ENCODE data around the gene CFAP119.

CFAP119 gene

DNA sequence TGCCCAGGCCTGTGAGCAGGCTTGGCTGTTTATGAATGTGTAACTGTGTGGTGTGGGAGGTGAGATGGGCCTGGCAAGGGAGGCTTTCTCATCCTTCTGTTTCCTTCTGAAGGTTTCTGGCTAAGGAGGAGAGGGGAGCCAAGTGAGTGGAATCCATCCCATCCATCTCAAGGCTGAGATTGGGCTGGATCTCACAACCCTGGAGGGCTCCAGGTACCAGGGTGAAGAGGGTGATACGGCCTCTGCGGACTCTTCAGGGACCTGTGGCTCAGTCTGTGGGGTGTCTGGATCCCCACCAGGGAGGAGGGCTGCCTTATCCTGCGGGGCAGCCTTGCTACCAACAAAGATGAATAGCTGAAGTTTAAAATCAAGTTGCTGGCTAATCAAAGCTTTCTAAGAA, 18.2 kb upstream of the CFAP119 start:
- H3K36me3 ChIP-seq (ENCODE audit: control insufficient read depth, insufficient read depth, low read length), result no peaks in the 10 kb centered on the region
- no peaks in the 10 kb centered on the region for H3K27me3 ChIP-seq (ENCODE audit: control insufficient read depth, insufficient read depth, low read length)
- no peaks in the 10 kb centered on the region for H3K9me3 ChIP-seq (ENCODE audit: control insufficient read depth, low read length)
- no peak overlapping the region for H3K9ac ChIP-seq
- H3K4me2 ChIP-seq (ENCODE audit: low read length), result no peak overlapping the region
- H3K4me3 ChIP-seq (ENCODE audit: low read depth, low read length), result no peak overlapping the region
- no peak for TF ChIP-seq CTCF (IDR thresholded peaks at IDR 0.05)
- peaks cover 27% of the 10 kb centered on the region for H3K4me1 ChIP-seq
- peak overlapping the region; percentile 1 for H3K27ac ChIP-seq
- no peak overlapping the region for H2AFZ ChIP-seq
- peaks cover 2% of the 10 kb centered on the region for H3K79me2 ChIP-seq

- Histone ChIP-seq H3K9me3 (ENCODE audit: control insufficient read depth, low read length) (no peaks in the 10 kb centered on the region), H3K9ac (no peak overlapping the region), H3K27ac (peak overlapping the region; percentile 1), H3K79me2 (no peaks in the 10 kb centered on the region), H3K4me3 (ENCODE audit: low read depth, low read length) (no peak overlapping the region), H2AFZ (no peak overlapping the region), H3K27me3 (ENCODE audit: control insufficient read depth, insufficient read depth, low read length) (no peaks in the 10 kb centered on the region), H3K4me1 (peaks cover 31% of the 10 kb centered on the region), H3K36me3 (ENCODE audit: control insufficient read depth, insufficient read depth, low read length) (no peaks in the 10 kb centered on the region), H3K4me2 (ENCODE audit: low read length) (no peak overlapping the region)
- TF ChIP-seq CTCF (IDR thresholded peaks at IDR 0.05), result no peak
These were observed 17.7 kb upstream of the CFAP119 start for GRCh38 chr16:30779596-30779995.

- Histone ChIP-seq H3K27ac (peak overlapping the region; percentile 84), H3K4me2 (ENCODE audit: low read length) (no peak overlapping the region), H3K79me2 (no peaks in the 10 kb centered on the region), H3K4me1 (peaks cover 31% of the 10 kb centered on the region), H3K9me3 (ENCODE audit: control insufficient read depth, low read length) (no peaks in the 10 kb centered on the region), H2AFZ (no peak overlapping the region), H3K27me3 (ENCODE audit: control insufficient read depth, insufficient read depth, low read length) (no peaks in the 10 kb centered on the region), H3K36me3 (ENCODE audit: control insufficient read depth, insufficient read depth, low read length) (no peaks in the 10 kb centered on the region), H3K4me3 (ENCODE audit: low read depth, low read length) (no peak overlapping the region), H3K9ac (no peak overlapping the region)
- TF ChIP-seq CTCF (IDR thresholded peaks at IDR 0.05), result no peak
These were observed 16.8 kb upstream of the CFAP119 start for GRCh38 chr16:30778549-30779244.

- Histone ChIP-seq H3K27me3 (ENCODE audit: control insufficient read depth, insufficient read depth, low read length) (no peaks in the 10 kb centered on the region), H2AFZ (peak overlapping the region; percentile 5), H3K27ac (peak overlapping the region; percentile 84), H3K36me3 (ENCODE audit: control insufficient read depth, insufficient read depth, low read length) (no peaks in the 10 kb centered on the region), H3K4me3 (ENCODE audit: low read depth, low read length) (no peak overlapping the region), H3K9ac (no peak overlapping the region), H3K79me2 (no peaks in the 10 kb centered on the region), H3K9me3 (ENCODE audit: control insufficient read depth, low read length) (no peaks in the 10 kb centered on the region), H3K4me2 (ENCODE audit: low read length) (peak overlapping the region; percentile 45), H3K4me1 (peaks cover 31% of the 10 kb centered on the region)
- TF ChIP-seq CTCF (IDR thresholded peaks at IDR 0.05), result peak; percentile 49
These were observed 15.9 kb upstream of the CFAP119 start for GRCh38 chr16:30777591-30778297.
